Endothelial cell of umbilical vein (primary cell): Measurements from ENCODE around the gene CEP104.

Source experiments
- CTCF ChIP-seq, 2 donors: IDR thresholded peaks; 1 replicate in 1 of 2; 2 replicates in 1 of 2; pipeline ENCODE4 v1.5.1; 2011; ENCODE audit warnings: low read length in 2 of 2, mild to moderate bottlenecking in 2 of 2, moderate library complexity in 2 of 2, control low read depth in 1 of 2, inconsistent platforms in 1 of 2, low read depth in 1 of 2; ENCODE audit not compliant: insufficient read depth in 1 of 2; ENCODE audit errors: extremely low read depth in 1 of 2
- EZH2 ChIP-seq: IDR thresholded peaks from 2 replicates; pipeline ENCODE4 v1.6.1; 2012; ENCODE audit warnings: borderline replicate concordance, low read depth, mild to moderate bottlenecking, moderate library complexity, low read length, inconsistent platforms; ENCODE audit not compliant: severe bottlenecking
- FOS ChIP-seq: IDR thresholded peaks from 2 replicates; pipeline ENCODE4 v1.6.1; 2011; ENCODE audit warnings: mild to moderate bottlenecking, low read length, moderate library complexity, borderline replicate concordance; ENCODE audit not compliant: insufficient read depth
- GATA2 ChIP-seq: IDR thresholded peaks from 2 replicates; pipeline ENCODE4 v1.7.0; 2011; ENCODE audit warnings: low read depth, mild to moderate bottlenecking, moderate library complexity, mixed read lengths, low read length; ENCODE audit not compliant: insufficient read length, insufficient read depth
- JUN ChIP-seq: IDR thresholded peaks from 2 replicates; pipeline ENCODE4 v1.6.1; 2011; ENCODE audit warnings: borderline replicate concordance, low read depth; ENCODE audit not compliant: insufficient read length, insufficient read depth
- POLR2A ChIP-seq: IDR thresholded peaks from 2 replicates; pipeline ENCODE4 v1.6.1; 2012; ENCODE audit warnings: low read depth, mild to moderate bottlenecking, control low read depth, low read length
- POLR2AphosphoS5 ChIP-seq: IDR thresholded peaks from 2 replicates; pipeline ENCODE4 v1.6.1; 2012; ENCODE audit warnings: low read depth, mild to moderate bottlenecking, control low read depth, low read length, moderate library complexity; ENCODE audit not compliant: insufficient read depth

- TF ChIP-seq GATA2 (no peak), CTCF (IDR thresholded peaks at IDR 0.05; ENCODE audit: extremely low read depth in 1 of 2, insufficient read depth in 1 of 2, low read depth in 1 of 2, low read length in 2 of 2) (no peak), POLR2AphosphoS5 (no peak), POLR2A (no peak), EZH2 (no peak), FOS (no peak), JUN (no peak)
Observed at GRCh38 chr1:3852091-3852490, 4.9 kb downstream of the CEP104 start.
